DOHH2 (cell line): ENCODE data around the gene P4HTM.

Source experiments
- H3F3A ChIP-seq: fragments of 200-600 bp; sonication (generic), shearing (Covaris generic); 2 replicates; pipeline ENCODE4 v1.6.0; 2016; ENCODE audit warnings: antibody characterized with exemption, mild to moderate bottlenecking; ENCODE audit not compliant: control insufficient read depth, insufficient read depth
- H3K27ac ChIP-seq: fragments of 200-600 bp; sonication (generic); 2 replicates; pipeline ENCODE4 v1.5.1; 2014; ENCODE audit warnings: low read depth, mild to moderate bottlenecking, low read length, moderate library complexity
- H3K27me3 ChIP-seq: fragments of 200-600 bp; sonication (generic); 2 replicates; pipeline ENCODE4 v1.6.1; 2014; ENCODE audit warnings: mild to moderate bottlenecking, low read length, mixed read lengths; ENCODE audit not compliant: control insufficient read depth
- H3K36me3 ChIP-seq: fragments of 200-600 bp; sonication (generic); 2 replicates; pipeline ENCODE4 v1.6.1; 2014; ENCODE audit warnings: mild to moderate bottlenecking, low read length, moderate library complexity, mixed read lengths; ENCODE audit not compliant: control insufficient read depth
- H3K4me1 ChIP-seq: fragments of 200-600 bp; sonication (generic); 2 replicates; pipeline ENCODE4 v1.6.1; 2014; ENCODE audit warnings: mild to moderate bottlenecking, low read length, mixed read lengths; ENCODE audit not compliant: control insufficient read depth
- H3K4me2 ChIP-seq: fragments of 200-600 bp; sonication (generic); 2 replicates; pipeline ENCODE4 v1.6.0; 2014; ENCODE audit warnings: mild to moderate bottlenecking, low read length, moderate library complexity
- H3K4me3 ChIP-seq: fragments of 200-600 bp; sonication (generic); 2 replicates; pipeline ENCODE4 v1.5.1; 2014; ENCODE audit warnings: mild to moderate bottlenecking, low read length, mixed read lengths
- H3K79me2 ChIP-seq: fragments of 200-600 bp; sonication (generic); 2 replicates; pipeline ENCODE4 v1.6.1; 2014; ENCODE audit warnings: mild to moderate bottlenecking, low read length, mixed read lengths; ENCODE audit not compliant: control insufficient read depth
- H3K9me2 ChIP-seq: fragments of 200-600 bp; sonication (generic); replicated peaks from 2 replicates; pipeline ENCODE4 v1.6.1; 2014; ENCODE audit warnings: mild to moderate bottlenecking, low read length, mixed read lengths; ENCODE audit not compliant: control insufficient read depth
- H3K9me3 ChIP-seq: fragments of 200-600 bp; sonication (generic); 2 replicates; pipeline ENCODE4 v1.6.1; 2014; ENCODE audit warnings: antibody characterized with exemption, low read length, mixed read lengths; ENCODE audit not compliant: control insufficient read depth, insufficient read depth
- H4K20me1 ChIP-seq: fragments of 200-600 bp; sonication (generic); 2 replicates; pipeline ENCODE4 v1.6.0; 2014; ENCODE audit warnings: low read depth, mild to moderate bottlenecking, antibody characterized with exemption, low read length, moderate library complexity; ENCODE audit not compliant: control insufficient read depth, insufficient read depth
- CTCF ChIP-seq: fragments of 200-600 bp; sonication (generic); IDR thresholded peaks from one replicate; pipeline ENCODE4 v1.5.1; 2014; ENCODE audit warnings: antibody characterized with exemption, mild to moderate bottlenecking, low read depth, low read length; ENCODE audit not compliant: poor library complexity, severe bottlenecking
- EZH2phosphoT487 ChIP-seq: fragments of 200-600 bp; sonication (generic); IDR thresholded peaks from 2 replicates; pipeline ENCODE4 v1.6.1; 2017; ENCODE audit warnings: borderline replicate concordance, mild to moderate bottlenecking, antibody characterized with exemption, low read length, moderate library complexity, mixed read lengths

Gene P4HTM

DNA sequence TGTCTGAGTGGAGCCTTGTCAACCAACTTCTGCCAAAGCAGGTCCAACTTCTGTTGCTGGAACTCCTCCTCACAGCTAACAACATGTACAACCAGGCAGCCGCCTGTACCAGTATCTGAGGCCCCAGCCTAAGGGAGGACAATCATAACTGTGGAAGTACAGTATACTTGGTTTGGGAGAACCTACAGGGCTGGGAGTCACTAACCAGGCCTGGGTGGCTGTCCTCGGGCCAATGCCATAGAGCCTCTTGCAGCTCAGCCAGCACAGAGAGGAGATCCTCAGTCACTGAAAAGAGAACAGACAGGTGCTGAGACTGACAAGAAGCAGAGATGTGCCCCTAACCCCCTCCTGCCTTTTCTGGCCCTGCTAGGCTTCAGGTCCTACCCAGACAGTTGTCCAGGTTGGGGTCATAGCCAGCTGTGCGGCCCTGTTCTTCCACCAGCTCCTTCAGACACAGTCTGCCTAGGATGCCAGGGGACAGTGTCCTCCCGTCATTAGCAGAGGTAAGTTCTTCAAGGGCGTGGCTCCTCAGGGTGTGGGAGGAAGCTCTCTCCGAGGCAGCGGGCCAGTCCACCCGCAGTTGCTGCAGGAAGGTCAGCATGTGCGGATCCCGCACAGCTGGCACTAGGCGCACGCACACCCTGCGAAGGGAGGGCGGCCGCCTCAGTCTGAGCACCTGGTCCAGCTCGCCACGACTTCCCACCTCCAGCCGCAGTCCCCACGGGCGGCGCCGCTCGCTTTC lies 27.4 kb downstream of the P4HTM start:
- H3K79me2 ChIP-seq, result peaks cover 43% of the 10 kb centered on the region
- H3K27me3 ChIP-seq, result no peaks in the 10 kb centered on the region
- H3K4me2 ChIP-seq, result peak overlapping the region; percentile 94
- H3K9me3 ChIP-seq, result no peaks in the 10 kb centered on the region
- H3K4me1 ChIP-seq, result peaks cover 25% of the 10 kb centered on the region
- peak overlapping the region; percentile 92 for H3K4me3 ChIP-seq
- no peak for TF ChIP-seq EZH2phosphoT487
- TF ChIP-seq CTCF, result no peak
- H3K9me2 ChIP-seq, result no peaks in the 10 kb centered on the region
- peaks cover 65% of the 10 kb centered on the region for H3K36me3 ChIP-seq
- peaks cover 9% of the 10 kb centered on the region; the same call in 1 of the 2 replicates for H4K20me1 ChIP-seq
- peak overlapping the region; percentile 92; the same call in 1 of the 2 replicates for H3K27ac ChIP-seq
- H3F3A ChIP-seq, result peaks cover 16% of the 10 kb centered on the region

GRCh38 chr3:49017971-49018706 lies 28.1 kb downstream of the P4HTM start, which contains the start of gene DALRD3:
Gene DALRD3, minus strand, starts transcription at chr3:49018580. Its CDS starts 16 bp downstream, at chr3:49018564.
- Histone ChIP-seq H4K20me1 (peaks cover 7% of the 10 kb centered on the region; the same call in 1 of the 2 replicates), H3K27ac (peak within 1 kb of the TSS; percentile 92), H3K36me3 (peaks cover 65% of the 10 kb centered on the region), H3K9me3 (no peaks in the 10 kb centered on the region), H3K9me2 (no peaks in the 10 kb centered on the region), H3K27me3 (no peaks in the 10 kb centered on the region), H3F3A (peaks cover 19% of the 10 kb centered on the region), H3K4me2 (peak within 1 kb of the TSS; percentile 94), H3K4me3 (peak within 1 kb of the TSS; percentile 92), H3K4me1 (peaks cover 28% of the 10 kb centered on the region), H3K79me2 (peaks cover 43% of the 10 kb centered on the region)
- TF ChIP-seq CTCF (no peak), EZH2phosphoT487 (no peak)

- Histone ChIP-seq H3K27ac (peak overlapping the region; percentile 92), H3K9me3 (no peaks in the 10 kb centered on the region), H3F3A (peaks cover 21% of the 10 kb centered on the region), H3K4me1 (peaks cover 33% of the 10 kb centered on the region), H4K20me1 (peaks cover 2% of the 10 kb centered on the region; the same call in 1 of the 2 replicates), H3K4me2 (peak overlapping the region; percentile 94), H3K9me2 (no peaks in the 10 kb centered on the region), H3K79me2 (peaks cover 43% of the 10 kb centered on the region), H3K36me3 (peaks cover 65% of the 10 kb centered on the region), H3K27me3 (no peaks in the 10 kb centered on the region), H3K4me3 (peak overlapping the region; percentile 92)
- TF ChIP-seq EZH2phosphoT487 (no peak), CTCF (no peak)
These were observed 28.6 kb downstream of the P4HTM start for GRCh38 chr3:49018707-49019006.
